Neuronal stem cell (in vitro differentiated cells): ENCODE measurements around the gene NDUFS5.

Source experiments
- DNase-seq: peaks from one replicate; pipeline ENCODE4 v3.0.0-alpha.2; 2013; ENCODE audit warnings: low spot score
- H2AFZ ChIP-seq: one replicate; pipeline ENCODE4 v1.6.1; 2013; ENCODE audit warnings: mild to moderate bottlenecking, low read length, inconsistent platforms
- H2AK5ac ChIP-seq: 2 replicates; pipeline ENCODE4 v1.6.1; 2013; ENCODE audit warnings: low read depth, mild to moderate bottlenecking, inconsistent platforms, low read length, moderate library complexity, mixed read lengths
- H2BK120ac ChIP-seq: 2 replicates; pipeline ENCODE4 v1.6.1; 2013; ENCODE audit warnings: low read depth, mild to moderate bottlenecking, inconsistent platforms, low read length, moderate library complexity, mixed read lengths
- H2BK12ac ChIP-seq: one replicate; pipeline ENCODE4 v1.6.1; 2013; ENCODE audit warnings: low read length, inconsistent platforms
- H2BK15ac ChIP-seq: 2 replicates; pipeline ENCODE4 v1.6.1; 2013; ENCODE audit warnings: mild to moderate bottlenecking, low read length, inconsistent platforms, mixed read lengths
- H2BK5ac ChIP-seq: one replicate; pipeline ENCODE4 v1.6.1; 2013; ENCODE audit warnings: inconsistent platforms, mild to moderate bottlenecking, low read length, moderate library complexity
- H3K14ac ChIP-seq: one replicate; pipeline ENCODE4 v1.6.1; 2013; ENCODE audit warnings: low read length, inconsistent platforms
- H3K18ac ChIP-seq: 2 replicates; pipeline ENCODE4 v1.6.1; 2013; ENCODE audit warnings: low read length, inconsistent platforms
- H3K23ac ChIP-seq: 2 replicates; pipeline ENCODE4 v1.6.1; 2013; ENCODE audit warnings: low read depth, mild to moderate bottlenecking, mixed read lengths, low read length, inconsistent platforms; ENCODE audit not compliant: poor library complexity
- H3K27ac ChIP-seq: replicated peaks from 3 replicates; pipeline ENCODE4 v1.5.1; 2013; ENCODE audit warnings: low read length, inconsistent platforms
- H3K27me3 ChIP-seq, 3 experiments: 2 replicates each; pipeline ENCODE4 v1.6.1; 2013; ENCODE audit warnings: low read length in 3 of 3, mild to moderate bottlenecking in 2 of 3, inconsistent platforms in 1 of 3, low read depth in 1 of 3, mixed read lengths in 1 of 3, moderate library complexity in 1 of 3; ENCODE audit not compliant: control insufficient read depth in 3 of 3, insufficient read depth in 3 of 3
- H3K36me3 ChIP-seq, 2 donors: replicated peaks in 1 of 2; 2 replicates each; pipeline ENCODE4 v1.6.1; 2013; ENCODE audit warnings: low read length in 2 of 2; ENCODE audit not compliant: control insufficient read depth in 2 of 2, insufficient read depth in 2 of 2
- H3K4ac ChIP-seq: 2 replicates; pipeline ENCODE4 v1.6.1; 2013; ENCODE audit warnings: inconsistent platforms, mild to moderate bottlenecking, low read length, moderate library complexity
- H3K4me1 ChIP-seq, 2 donors: 1 replicate in 1 of 2; 2 replicates in 1 of 2; pipeline ENCODE4 v1.6.1; 2013; ENCODE audit warnings: low read length in 2 of 2, low read depth in 1 of 2; ENCODE audit not compliant: control insufficient read depth in 2 of 2, insufficient read depth in 1 of 2
- H3K4me2 ChIP-seq: one replicate; pipeline ENCODE4 v1.6.1; 2013; ENCODE audit warnings: mild to moderate bottlenecking, low read length, inconsistent platforms; ENCODE audit not compliant: insufficient read depth, poor library complexity, severe bottlenecking
- H3K4me3 ChIP-seq, 2 donors: 2 replicates each; pipeline ENCODE4 v1.5.1; 2013; ENCODE audit warnings: low read length in 2 of 2, mild to moderate bottlenecking in 2 of 2, inconsistent platforms in 1 of 2, moderate library complexity in 1 of 2
- H3K79me1 ChIP-seq: one replicate; pipeline ENCODE4 v1.6.1; 2013; ENCODE audit warnings: low read depth, mild to moderate bottlenecking, inconsistent platforms, low read length, moderate library complexity
- H3K9ac ChIP-seq: one replicate; pipeline ENCODE4 v1.6.1; 2013; ENCODE audit warnings: mild to moderate bottlenecking, low read depth, low read length, inconsistent platforms; ENCODE audit not compliant: poor library complexity
- H3K9me3 ChIP-seq, 2 donors: replicated peaks in 1 of 2; 2 replicates each; pipeline versions ENCODE3 to v1.6.1; 2013; ENCODE audit warnings: low read length in 2 of 2, mild to moderate bottlenecking in 2 of 2, inconsistent platforms in 1 of 2, low read depth in 1 of 2, mixed read lengths in 1 of 2, moderate library complexity in 1 of 2; ENCODE audit not compliant: control insufficient read depth in 2 of 2, insufficient read depth in 1 of 2
- H4K8ac ChIP-seq: one replicate; pipeline ENCODE4 v1.6.1; 2013; ENCODE audit warnings: low read depth, mild to moderate bottlenecking, inconsistent platforms, low read length, moderate library complexity
- H4K91ac ChIP-seq: one replicate; pipeline ENCODE4 v1.6.1; 2013; ENCODE audit warnings: low read length, low read depth, mild to moderate bottlenecking, inconsistent platforms; ENCODE audit not compliant: poor library complexity
- WGBS, 2 donors: extraction: QIAGEN DNeasy Blood & Tissue Kit; methylation state at CpG; one replicate each; pipeline ENCODE4 v1.1.7; 2013; ENCODE audit warnings: missing lambda C conversion rate in 2 of 2, mixed read lengths in 1 of 2; ENCODE audit not compliant: insufficient read length in 2 of 2, insufficient replicate concordance in 1 of 2; ENCODE audit errors: extremely low coverage in 2 of 2; 5-methylcytosine and 5-hydroxymethylcytosine counted together

The NDUFS5 gene

DNA sequence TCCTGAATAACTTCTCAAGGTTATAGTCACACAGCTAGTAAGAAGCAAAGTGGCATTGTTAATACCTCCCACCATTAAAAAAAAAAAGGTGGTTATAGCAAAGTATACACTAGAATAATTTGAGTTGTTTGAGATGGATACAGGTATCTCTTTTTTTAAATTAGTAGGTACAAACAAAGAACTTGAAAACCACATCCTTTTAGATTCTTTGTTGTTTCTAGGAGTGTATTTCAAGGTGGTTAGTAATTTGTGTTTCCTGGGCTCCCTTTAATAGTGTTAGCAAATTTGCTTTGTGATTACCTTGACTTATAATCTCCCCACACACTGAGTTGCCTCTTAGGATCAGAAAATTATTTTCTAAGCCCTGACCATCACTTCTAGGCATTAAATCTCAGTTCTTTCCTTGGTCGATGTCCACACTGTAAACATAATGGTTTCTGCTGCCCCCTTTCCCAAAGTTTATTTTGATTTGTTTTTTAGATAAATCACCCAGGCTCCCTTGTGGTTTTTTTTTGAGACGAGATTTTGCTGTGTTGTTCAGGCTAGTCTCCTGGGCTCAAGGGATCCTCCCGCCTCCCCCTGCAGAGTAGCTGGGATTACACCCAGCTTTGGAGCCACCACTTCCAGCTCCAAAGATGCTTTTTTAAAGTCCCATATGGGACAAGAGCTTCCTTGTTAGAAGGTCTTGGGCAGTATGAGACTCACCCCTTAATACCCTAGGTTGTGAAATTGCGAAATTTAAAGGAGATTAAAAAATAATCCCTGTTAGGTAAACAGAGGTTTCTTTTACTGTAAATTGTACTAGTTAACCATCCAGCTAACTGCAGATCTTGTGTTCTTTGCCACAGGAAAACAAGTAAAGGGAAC is 28.9 kb upstream of the NDUFS5 start:
- Histone ChIP-seq H4K91ac (no peak overlapping the region), H3K18ac (no peak overlapping the region), H3K4ac (no peak overlapping the region), H2BK120ac (no peak overlapping the region), H3K9me3 (no peaks in the 10 kb centered on the region), H3K23ac (no peak overlapping the region), H2BK15ac (no peak overlapping the region), H3K4me3 (no peak overlapping the region), H3K4me1 (peaks cover 2 to 7% of the 10 kb centered on the region in 2 donors), H3K4me2 (no peak overlapping the region), H3K79me1 (peaks cover 7% of the 10 kb centered on the region), H2AFZ (no peak overlapping the region), H2BK5ac (no peak overlapping the region), H3K14ac (no peak overlapping the region), H3K27me3 (no peaks in the 10 kb centered on the region), H2BK12ac (no peak overlapping the region), H4K8ac (no peak overlapping the region), H3K27ac (no peak overlapping the region), H3K9ac (no peak overlapping the region), H3K36me3 (peaks cover 27 to 98% of the 10 kb centered on the region in 2 donors), H2AK5ac (no peak overlapping the region)
- WGBS, 2 donors = no CpG with 5 or more reads among the region's 4 CpGs
- no peak for DNase-seq

DNA sequence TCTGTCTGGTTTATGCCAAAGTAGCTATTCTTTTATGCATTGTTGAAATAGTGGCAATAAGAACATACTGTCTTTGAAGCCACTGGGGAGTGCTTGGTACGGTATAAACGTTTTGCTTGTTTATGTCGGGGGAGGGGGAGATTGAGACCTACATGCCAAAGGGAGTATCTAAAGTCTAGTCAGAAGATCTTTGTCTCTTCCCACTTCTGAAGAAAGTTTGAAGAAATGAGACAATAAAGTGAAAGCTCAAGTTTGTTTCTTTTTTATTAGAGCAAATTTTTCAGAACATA is 28.3 kb upstream of the NDUFS5 start:
- H2BK15ac ChIP-seq = no peak overlapping the region
- peaks cover 7% of the 10 kb centered on the region for H3K79me1 ChIP-seq
- H3K4me1 ChIP-seq = peaks cover under 1 to 3% of the 10 kb centered on the region in 2 donors
- H3K27ac ChIP-seq = no peak overlapping the region
- peaks cover 30 to 99% of the 10 kb centered on the region in 2 donors for H3K36me3 ChIP-seq
- DNase-seq = no peak
- H4K8ac ChIP-seq = no peak overlapping the region
- no peak overlapping the region for H3K23ac ChIP-seq
- no peak overlapping the region for H3K18ac ChIP-seq
- no peak overlapping the region for H3K4ac ChIP-seq
- WGBS, 2 donors = no CpG with 5 or more reads among the region's 3 CpGs
- no peak overlapping the region for H3K14ac ChIP-seq
- H2BK12ac ChIP-seq = no peak overlapping the region
- no peak overlapping the region for H4K91ac ChIP-seq
- H3K27me3 ChIP-seq = no peaks in the 10 kb centered on the region
- no peaks in the 10 kb centered on the region for H3K9me3 ChIP-seq
- H2AK5ac ChIP-seq = no peak overlapping the region
- no peak overlapping the region for H2AFZ ChIP-seq
- H3K9ac ChIP-seq = no peak overlapping the region
- no peak overlapping the region for H2BK120ac ChIP-seq
- H3K4me3 ChIP-seq = no peak overlapping the region
- no peak overlapping the region for H2BK5ac ChIP-seq
- H3K4me2 ChIP-seq = no peak overlapping the region

- Histone ChIP-seq H3K18ac (no peak overlapping the region), H3K4me2 (no peak overlapping the region), H3K79me1 (peaks cover 4% of the 10 kb centered on the region), H3K27me3 (no peaks in the 10 kb centered on the region), H3K23ac (no peak overlapping the region), H3K9ac (no peak overlapping the region), H3K4me1 (no peaks in the 10 kb centered on the region), H2BK5ac (no peak overlapping the region), H2BK120ac (no peak overlapping the region), H3K9me3 (no peaks in the 10 kb centered on the region), H2AFZ (no peak overlapping the region), H2BK15ac (no peak overlapping the region), H3K36me3 (peaks cover 44 to 99% of the 10 kb centered on the region in 2 donors), H4K8ac (no peak overlapping the region), H2AK5ac (no peak overlapping the region), H3K27ac (no peak overlapping the region), H3K14ac (no peak overlapping the region), H2BK12ac (no peak overlapping the region), H4K91ac (no peak overlapping the region), H3K4ac (no peak overlapping the region), H3K4me3 (no peak overlapping the region)
- WGBS, 2 donors = no CpG with 5 or more reads among the region's 5 CpGs
- no peak for DNase-seq
These were observed 24.4 kb upstream of the NDUFS5 start for GRCh38 chr1:39001516-39002421.

GRCh38 chr1:39003281-39003680 is 22.9 kb upstream of the NDUFS5 start:
- peaks cover 4% of the 10 kb centered on the region for H3K79me1 ChIP-seq
- H3K27me3 ChIP-seq = no peaks in the 10 kb centered on the region
- no peak overlapping the region for H4K91ac ChIP-seq
- H2BK120ac ChIP-seq = no peak overlapping the region
- no peak overlapping the region for H3K4me2 ChIP-seq
- DNase-seq = no peak
- H3K4me1 ChIP-seq = no peaks in the 10 kb centered on the region
- H3K36me3 ChIP-seq = peaks cover 45 to 98% of the 10 kb centered on the region in 2 donors
- no peaks in the 10 kb centered on the region for H3K9me3 ChIP-seq
- no peak overlapping the region for H2BK15ac ChIP-seq
- no peak overlapping the region for H3K4me3 ChIP-seq
- H3K27ac ChIP-seq = no peak overlapping the region
- no peak overlapping the region for H3K4ac ChIP-seq
- no peak overlapping the region for H3K23ac ChIP-seq
- no peak overlapping the region for H3K18ac ChIP-seq
- H2AK5ac ChIP-seq = no peak overlapping the region
- H2BK12ac ChIP-seq = no peak overlapping the region
- H3K9ac ChIP-seq = no peak overlapping the region
- H3K14ac ChIP-seq = no peak overlapping the region
- H2AFZ ChIP-seq = no peak overlapping the region
- no peak overlapping the region for H4K8ac ChIP-seq
- WGBS, 2 donors = no CpG with 5 or more reads among the region's 3 CpGs
- H2BK5ac ChIP-seq = no peak overlapping the region
